Adrenal gland (tissue), 5 donors: ENCODE data around the gene RADIL.

Experiments
- CTCF ChIP-seq, 6 experiments: fragments of 450-650 bp in 4 of 6; fragments of 200-600 bp in 2 of 6; sonication (generic) in 1 of 6; IDR thresholded peaks; 1 replicate in 5 of 6; 2 replicates in 1 of 6; pipeline versions ENCODE4 v1.5.1 to v1.8.0; 2016 to 2021; ENCODE audit warnings: antibody characterized with exemption in 6 of 6, mild to moderate bottlenecking in 2 of 6, moderate library complexity in 1 of 6
- POLR2A ChIP-seq, 2 donors: fragments of 450-650 bp; IDR thresholded peaks; one replicate each; pipeline ENCODE4 v1.6.1; 2017; ENCODE audit warnings: antibody characterized with exemption in 2 of 2, mild to moderate bottlenecking in 2 of 2, moderate library complexity in 1 of 2
- donor health status: DM: no; HTN: no; CAD: no.

DNA sequence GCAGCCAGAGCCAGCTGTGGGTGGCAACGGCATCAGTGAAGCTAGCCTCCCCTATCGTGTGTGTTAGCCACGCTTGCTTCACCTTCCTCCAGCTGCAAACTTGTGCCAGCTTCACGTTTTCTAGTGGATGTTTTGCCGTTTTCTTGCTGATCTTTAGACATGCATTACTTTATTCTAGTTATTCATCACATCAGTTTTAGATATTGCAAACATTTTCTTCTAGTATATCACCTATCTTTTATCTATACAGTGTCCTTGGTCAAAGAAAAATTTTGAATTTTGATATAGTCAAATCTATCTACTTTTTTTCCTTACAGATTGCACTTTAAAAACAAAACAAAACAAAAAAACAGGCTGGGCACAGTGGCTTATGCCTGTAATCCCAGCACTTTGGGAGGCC is 15.0 kb downstream of the RADIL start:
- TF ChIP-seq CTCF (IDR thresholded peaks at IDR 0.05) (no peak), POLR2A (IDR thresholded peaks at IDR 0.05) (no peak)
